ENCODE measurements around the gene KCNA10.

DNA sequence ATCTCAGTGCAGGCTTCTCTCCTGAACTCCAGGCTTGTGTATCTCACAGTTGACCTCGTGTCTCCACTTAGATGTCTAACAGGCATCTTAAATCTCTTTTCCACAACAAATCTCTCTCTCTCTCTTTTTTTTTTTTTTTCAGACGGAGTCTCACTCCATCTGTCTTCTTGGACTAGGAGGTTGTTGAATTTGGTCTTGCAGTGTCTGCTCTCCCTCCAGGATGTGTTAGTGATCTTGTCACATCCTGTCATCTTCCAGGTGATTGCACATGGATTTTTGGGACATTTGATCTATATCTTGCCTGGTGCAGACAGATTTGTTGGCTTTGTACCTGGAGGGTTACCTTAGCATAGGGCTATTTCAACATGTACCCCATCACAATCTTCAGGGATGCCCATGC, 26.5 kb upstream of the KCNA10 start:
- TF ChIP-seq ELF4 (IDR thresholded peaks at IDR 0.05): no peak
- TF ChIP-seq CTBP1 (IDR thresholded peaks at IDR 0.05; ENCODE audit: borderline replicate concordance): no peak
- TF ChIP-seq NFRKB (IDR thresholded peaks at IDR 0.05): no peak
- no peak for TF ChIP-seq SP1 (IDR thresholded peaks at IDR 0.05)
- TF ChIP-seq FOXK2 (IDR thresholded peaks at IDR 0.05): no peak
- TF ChIP-seq ZNF384 (IDR thresholded peaks at IDR 0.05): no peak
- no peak for TF ChIP-seq BHLHE40 (IDR thresholded peaks at IDR 0.05; ENCODE audit: borderline replicate concordance)
- no peak for TF ChIP-seq L3MBTL2 (conservative IDR thresholded peaks at IDR 0.05)
